Smooth muscle cell (in vitro differentiated cells): ENCODE data around the gene NEU1. TPM values are rescaled to one million over a fixed set of nuclear protein-coding genes. Genes with fewer than 3 reads are reported as not detected.

Experiments
- DNase-seq: peaks from one replicate; lab custom pipeline; 2025; ENCODE audit not compliant: unreplicated experiment; lab: John Stamatoyannopoulos, UW
- H2AFZ ChIP-seq: fragments of 200-600 bp; sonication (generic); 2 replicates; pipeline ENCODE4 v1.6.0; 2016; ENCODE audit warnings: antibody characterized with exemption, low read depth, mild to moderate bottlenecking
- H3F3A ChIP-seq: fragments of 200-600 bp; sonication (generic); 2 replicates; pipeline ENCODE4 v1.6.0; 2017; ENCODE audit warnings: antibody characterized with exemption, low read depth
- H3K27ac ChIP-seq: fragments of 200-600 bp; sonication (generic); 2 replicates; pipeline ENCODE4 v1.5.1; 2016; ENCODE audit warnings: low read depth, mild to moderate bottlenecking
- H3K27me3 ChIP-seq: fragments of 200-600 bp; sonication (generic); 2 replicates; pipeline ENCODE4 v1.6.1; 2016; ENCODE audit warnings: low read depth, mild to moderate bottlenecking
- H3K36me3 ChIP-seq: fragments of 200-600 bp; sonication (generic); 2 replicates; pipeline ENCODE4 v1.5.1; 2016; ENCODE audit warnings: low read depth
- H3K4me1 ChIP-seq: fragments of 200-600 bp; sonication (generic); 2 replicates; pipeline ENCODE4 v1.5.1; 2016; ENCODE audit warnings: low read depth
- H3K4me2 ChIP-seq: fragments of 200-600 bp; sonication (generic); 2 replicates; pipeline ENCODE4 v1.6.0; 2016; ENCODE audit warnings: mild to moderate bottlenecking
- H3K4me3 ChIP-seq: fragments of 200-600 bp; sonication (generic); 2 replicates; pipeline ENCODE4 v1.5.1; 2016; ENCODE audit warnings: mild to moderate bottlenecking
- H3K79me2 ChIP-seq: fragments of 200-600 bp; sonication (generic); 2 replicates; pipeline ENCODE4 v1.6.0; 2016; ENCODE audit warnings: low read depth, mild to moderate bottlenecking
- H3K9ac ChIP-seq: fragments of 200-600 bp; sonication (generic); 2 replicates; pipeline ENCODE4 v1.6.0; 2016; ENCODE audit warnings: low read depth
- H3K9me3 ChIP-seq: fragments of 200-600 bp; sonication (generic); replicated peaks from 2 replicates; pipeline ENCODE4 v1.5.1; 2016; ENCODE audit warnings: low read depth
- H4K20me1 ChIP-seq: fragments of 200-600 bp; sonication (generic); 2 replicates; pipeline ENCODE4 v1.6.0; 2016; ENCODE audit warnings: low read depth
- WGBS: methylation state at CpG from one replicate; pipeline ENCODE4 v1.1.7; 2016; ENCODE audit warnings: low lambda C conversion rate; 5-methylcytosine and 5-hydroxymethylcytosine counted together
- polyA plus RNA-seq: library from polyadenylated mRNA; unstranded; fragments of >200 nt; fragmentation: Nextera tagmentation; extraction: Ambion mirVana; gene quantifications from 2 replicates; pipeline ENCODE4 v1.2.1, GENCODE V29; 2016
- total RNA-seq: library from RNA; depleted of rRNA; stranded (reverse); fragments of >200 nt; gene quantifications from 2 replicates; pipeline ENCODE4 v1.2.3, GENCODE V29; 2014
- TF ChIP-seq, protein P1 (sequence below): fragments of 200-600 bp; sonication (generic); IDR thresholded peaks from 2 replicates; pipeline ENCODE4 v1.5.1; 2017; ENCODE audit warnings: borderline replicate concordance, mild to moderate bottlenecking, antibody characterized with exemption; ENCODE audit not compliant: insufficient read depth, poor library complexity, severe bottlenecking

The NEU1 gene
- total and polyA plus RNA-seq, 2 experiments from 2014 or later = 47.5 to 52.7 TPM

- WGBS = 85% methylated on average over 9 of the region's 10 CpGs
- no peak for DNase-seq
- no peak overlapping the region for H3K4me2 ChIP-seq
- no peaks in the 10 kb centered on the region for H4K20me1 ChIP-seq
- H3K27me3 ChIP-seq = no peaks in the 10 kb centered on the region
- TF ChIP-seq, protein P1, sequence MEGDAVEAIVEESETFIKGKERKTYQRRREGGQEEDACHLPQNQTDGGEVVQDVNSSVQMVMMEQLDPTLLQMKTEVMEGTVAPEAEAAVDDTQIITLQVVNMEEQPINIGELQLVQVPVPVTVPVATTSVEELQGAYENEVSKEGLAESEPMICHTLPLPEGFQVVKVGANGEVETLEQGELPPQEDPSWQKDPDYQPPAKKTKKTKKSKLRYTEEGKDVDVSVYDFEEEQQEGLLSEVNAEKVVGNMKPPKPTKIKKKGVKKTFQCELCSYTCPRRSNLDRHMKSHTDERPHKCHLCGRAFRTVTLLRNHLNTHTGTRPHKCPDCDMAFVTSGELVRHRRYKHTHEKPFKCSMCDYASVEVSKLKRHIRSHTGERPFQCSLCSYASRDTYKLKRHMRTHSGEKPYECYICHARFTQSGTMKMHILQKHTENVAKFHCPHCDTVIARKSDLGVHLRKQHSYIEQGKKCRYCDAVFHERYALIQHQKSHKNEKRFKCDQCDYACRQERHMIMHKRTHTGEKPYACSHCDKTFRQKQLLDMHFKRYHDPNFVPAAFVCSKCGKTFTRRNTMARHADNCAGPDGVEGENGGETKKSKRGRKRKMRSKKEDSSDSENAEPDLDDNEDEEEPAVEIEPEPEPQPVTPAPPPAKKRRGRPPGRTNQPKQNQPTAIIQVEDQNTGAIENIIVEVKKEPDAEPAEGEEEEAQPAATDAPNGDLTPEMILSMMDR = no peak
- H3K36me3 ChIP-seq = no peaks in the 10 kb centered on the region
- H3F3A ChIP-seq = no peaks in the 10 kb centered on the region
- H3K4me3 ChIP-seq = peak overlapping the region; percentile 30
- H3K27ac ChIP-seq = no peak overlapping the region
- no peak overlapping the region for H3K9ac ChIP-seq
- H3K4me1 ChIP-seq = no peaks in the 10 kb centered on the region
- no peaks in the 10 kb centered on the region for H3K9me3 ChIP-seq
- H3K79me2 ChIP-seq = no peaks in the 10 kb centered on the region
- H2AFZ ChIP-seq = no peak overlapping the region
Observed at GRCh38 chr6:31877651-31878161, 15.1 kb upstream of the NEU1 start.

DNA sequence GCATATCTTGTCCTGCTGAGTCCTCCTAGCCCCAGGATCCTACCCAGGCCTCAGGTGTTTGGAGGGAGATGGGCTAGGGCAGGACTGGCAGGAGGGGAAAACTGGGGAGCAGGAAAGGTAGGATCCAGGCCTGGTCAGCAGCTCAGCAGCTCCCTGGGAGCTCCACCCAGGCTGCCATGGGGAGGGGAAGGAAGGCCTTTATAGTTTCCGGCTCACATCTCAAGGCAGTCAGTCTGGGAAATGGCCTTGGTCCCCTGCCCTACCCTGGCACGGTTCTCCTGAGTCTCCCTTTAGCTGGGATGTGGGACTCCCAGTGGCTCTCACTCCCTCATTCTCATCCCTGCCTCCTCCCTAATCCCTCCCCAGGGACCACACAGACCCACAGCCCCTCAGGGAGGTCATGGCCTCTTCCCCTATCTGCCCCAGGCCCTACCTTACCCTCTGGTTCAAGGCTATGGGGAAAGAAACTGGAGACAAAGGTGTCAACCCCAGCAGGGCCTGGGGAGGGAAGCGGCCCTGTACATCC, 14.6 kb upstream of the NEU1 start:
- H3K4me3 ChIP-seq = no peak overlapping the region
- H3K9me3 ChIP-seq = no peaks in the 10 kb centered on the region
- no peaks in the 10 kb centered on the region for H3K36me3 ChIP-seq
- no peak overlapping the region for H3K27ac ChIP-seq
- 84% methylated on average over 3 of the region's 3 CpGs for WGBS
- H3K9ac ChIP-seq = no peak overlapping the region
- no peaks in the 10 kb centered on the region for H3K79me2 ChIP-seq
- no peak overlapping the region for H3K4me2 ChIP-seq
- TF ChIP-seq, protein P1 = no peak
- no peaks in the 10 kb centered on the region for H3K4me1 ChIP-seq
- no peaks in the 10 kb centered on the region for H3K27me3 ChIP-seq
- H4K20me1 ChIP-seq = no peaks in the 10 kb centered on the region
- H3F3A ChIP-seq = no peaks in the 10 kb centered on the region
- H2AFZ ChIP-seq = no peak overlapping the region
- no peak for DNase-seq

- no peaks in the 10 kb centered on the region for H3K9me3 ChIP-seq
- no peak overlapping the region for H3K27ac ChIP-seq
- no peaks in the 10 kb centered on the region for H3K79me2 ChIP-seq
- H3K4me1 ChIP-seq = no peaks in the 10 kb centered on the region
- no peaks in the 10 kb centered on the region for H4K20me1 ChIP-seq
- TF ChIP-seq, protein P1 = no peak
- WGBS = 95% methylated on average over 7 of the region's 7 CpGs
- no peak overlapping the region for H2AFZ ChIP-seq
- no peaks in the 10 kb centered on the region for H3K36me3 ChIP-seq
- DNase-seq = no peak
- no peak overlapping the region for H3K4me3 ChIP-seq
- no peaks in the 10 kb centered on the region for H3F3A ChIP-seq
- H3K4me2 ChIP-seq = no peak overlapping the region
- H3K9ac ChIP-seq = no peak overlapping the region
- no peaks in the 10 kb centered on the region for H3K27me3 ChIP-seq
Observed at GRCh38 chr6:31876357-31876756, 13.7 kb upstream of the NEU1 start.

GRCh38 chr6:31875877-31876276, 13.3 kb upstream of the NEU1 start:
- Histone ChIP-seq H3K9ac (no peak overlapping the region), H2AFZ (no peak overlapping the region), H3F3A (no peaks in the 10 kb centered on the region), H4K20me1 (no peaks in the 10 kb centered on the region), H3K36me3 (no peaks in the 10 kb centered on the region), H3K9me3 (no peaks in the 10 kb centered on the region), H3K4me3 (no peak overlapping the region), H3K4me2 (no peak overlapping the region), H3K79me2 (no peaks in the 10 kb centered on the region), H3K27me3 (no peaks in the 10 kb centered on the region), H3K4me1 (peaks cover 4% of the 10 kb centered on the region), H3K27ac (no peak overlapping the region)
- TF ChIP-seq, protein P1 = no peak
- DNase-seq = no peak
- WGBS = 67% methylated on average over 5 of the region's 5 CpGs
